HG03378 (cell line): ENCODE results near the gene IFT172.
"Not testable (repeated sequence)": the region's sequence is repeated elsewhere in the genome, so short reads cannot be mapped to it uniquely, and the experiment has no call there.

ENCODE experiments used
- ATAC-seq: cut with Tn5 transposase; IDR thresholded peaks from one replicate; pipeline ENCODE4 v1.9.1; 2021; ENCODE audit warnings: mild to moderate bottlenecking, moderate library complexity; ENCODE audit not compliant: unreplicated experiment

Gene IFT172, protein sequence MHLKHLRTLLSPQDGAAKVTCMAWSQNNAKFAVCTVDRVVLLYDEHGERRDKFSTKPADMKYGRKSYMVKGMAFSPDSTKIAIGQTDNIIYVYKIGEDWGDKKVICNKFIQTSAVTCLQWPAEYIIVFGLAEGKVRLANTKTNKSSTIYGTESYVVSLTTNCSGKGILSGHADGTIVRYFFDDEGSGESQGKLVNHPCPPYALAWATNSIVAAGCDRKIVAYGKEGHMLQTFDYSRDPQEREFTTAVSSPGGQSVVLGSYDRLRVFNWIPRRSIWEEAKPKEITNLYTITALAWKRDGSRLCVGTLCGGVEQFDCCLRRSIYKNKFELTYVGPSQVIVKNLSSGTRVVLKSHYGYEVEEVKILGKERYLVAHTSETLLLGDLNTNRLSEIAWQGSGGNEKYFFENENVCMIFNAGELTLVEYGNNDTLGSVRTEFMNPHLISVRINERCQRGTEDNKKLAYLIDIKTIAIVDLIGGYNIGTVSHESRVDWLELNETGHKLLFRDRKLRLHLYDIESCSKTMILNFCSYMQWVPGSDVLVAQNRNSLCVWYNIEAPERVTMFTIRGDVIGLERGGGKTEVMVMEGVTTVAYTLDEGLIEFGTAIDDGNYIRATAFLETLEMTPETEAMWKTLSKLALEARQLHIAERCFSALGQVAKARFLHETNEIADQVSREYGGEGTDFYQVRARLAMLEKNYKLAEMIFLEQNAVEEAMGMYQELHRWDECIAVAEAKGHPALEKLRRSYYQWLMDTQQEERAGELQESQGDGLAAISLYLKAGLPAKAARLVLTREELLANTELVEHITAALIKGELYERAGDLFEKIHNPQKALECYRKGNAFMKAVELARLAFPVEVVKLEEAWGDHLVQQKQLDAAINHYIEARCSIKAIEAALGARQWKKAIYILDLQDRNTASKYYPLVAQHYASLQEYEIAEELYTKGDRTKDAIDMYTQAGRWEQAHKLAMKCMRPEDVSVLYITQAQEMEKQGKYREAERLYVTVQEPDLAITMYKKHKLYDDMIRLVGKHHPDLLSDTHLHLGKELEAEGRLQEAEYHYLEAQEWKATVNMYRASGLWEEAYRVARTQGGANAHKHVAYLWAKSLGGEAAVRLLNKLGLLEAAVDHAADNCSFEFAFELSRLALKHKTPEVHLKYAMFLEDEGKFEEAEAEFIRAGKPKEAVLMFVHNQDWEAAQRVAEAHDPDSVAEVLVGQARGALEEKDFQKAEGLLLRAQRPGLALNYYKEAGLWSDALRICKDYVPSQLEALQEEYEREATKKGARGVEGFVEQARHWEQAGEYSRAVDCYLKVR (N-terminal part only)

GRCh38 chr2:27489498-27490397 lies at the start of gene IFT172:
IFT172 (minus strand) TSS chr2:27489743; CDS start chr2:27489653, 90 bp downstream.
- peak; percentile 90 for ATAC-seq

GRCh38 chr2:27538839-27539450 lies 49.4 kb upstream of the IFT172 start:
- ATAC-seq = not testable (repeated sequence)

DNA sequence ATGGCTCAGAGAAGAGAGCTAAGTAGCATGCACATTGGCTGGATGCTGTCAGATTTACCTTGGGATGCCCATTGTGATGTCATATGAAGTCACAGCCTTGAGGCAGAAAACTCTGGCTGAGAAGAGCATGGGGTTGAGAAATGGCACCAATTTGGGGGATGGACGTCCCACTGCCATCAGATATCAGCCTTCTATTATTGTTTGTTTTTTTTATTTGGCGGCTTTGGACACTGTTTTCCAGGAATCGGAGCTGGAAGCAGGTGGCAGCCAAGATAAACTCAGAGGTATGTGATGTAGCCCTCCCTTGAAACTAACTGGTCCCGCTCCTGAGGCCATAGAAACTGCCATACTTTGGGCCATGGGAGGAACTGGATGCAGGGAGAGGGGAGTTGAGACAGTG lies 47.7 kb upstream of the IFT172 start:
- ATAC-seq = no peak

- no peak for ATAC-seq
Observed at GRCh38 chr2:27531983-27532382, 42.4 kb upstream of the IFT172 start.

GRCh38 chr2:27527182-27527581 lies 37.6 kb upstream of the IFT172 start:
- no peak for ATAC-seq

- no peak for ATAC-seq
Observed at GRCh38 chr2:27522400-27522945, 32.9 kb upstream of the IFT172 start.

- ATAC-seq = no peak
Observed at GRCh38 chr2:27520316-27520715, 30.8 kb upstream of the IFT172 start.

DNA sequence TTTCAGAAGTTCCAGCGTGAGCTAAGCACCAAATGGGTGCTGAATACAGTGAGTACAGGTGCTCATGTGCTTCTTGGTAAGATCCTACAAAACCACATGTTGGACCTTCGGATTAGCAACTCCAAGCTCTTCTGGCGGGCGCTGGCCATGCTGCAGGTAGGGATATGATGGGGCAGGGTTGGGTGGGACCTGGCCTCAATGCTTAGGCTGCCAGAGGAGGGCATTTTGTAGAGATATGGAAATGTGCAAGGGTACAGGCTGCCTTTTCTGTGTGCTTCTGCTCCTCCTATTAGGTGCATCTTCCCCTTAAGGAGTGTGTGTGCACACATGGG lies 29.2 kb upstream of the IFT172 start:
- no peak for ATAC-seq

GRCh38 chr2:27518113-27518781 lies 28.7 kb upstream of the IFT172 start:
- ATAC-seq = no peak

GRCh38 chr2:27509326-27509725 lies 19.8 kb upstream of the IFT172 start:
- ATAC-seq = no peak

DNA sequence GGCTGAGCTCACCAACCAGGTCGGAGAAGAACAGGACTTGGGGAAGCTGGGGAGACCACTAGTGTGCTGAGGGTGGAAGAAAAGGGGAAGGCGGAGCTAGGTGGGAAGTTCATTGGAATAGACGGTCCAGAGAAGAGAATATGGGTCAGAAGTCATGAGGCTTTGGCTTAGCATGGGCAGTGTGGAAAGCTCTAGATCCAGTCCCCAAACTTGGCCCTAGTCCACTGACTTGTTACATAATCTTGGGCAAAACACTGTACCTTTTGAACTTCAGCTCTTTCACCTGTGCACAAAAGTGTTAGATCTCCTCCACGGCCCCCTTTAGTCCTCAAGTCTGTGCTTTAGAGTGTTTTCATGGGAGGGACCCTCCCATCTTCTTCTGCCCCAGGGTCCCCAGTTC lies 17.8 kb upstream of the IFT172 start:
- no peak for ATAC-seq

GRCh38 chr2:27506587-27506986 lies 17.0 kb upstream of the IFT172 start:
- ATAC-seq = no peak

DNA sequence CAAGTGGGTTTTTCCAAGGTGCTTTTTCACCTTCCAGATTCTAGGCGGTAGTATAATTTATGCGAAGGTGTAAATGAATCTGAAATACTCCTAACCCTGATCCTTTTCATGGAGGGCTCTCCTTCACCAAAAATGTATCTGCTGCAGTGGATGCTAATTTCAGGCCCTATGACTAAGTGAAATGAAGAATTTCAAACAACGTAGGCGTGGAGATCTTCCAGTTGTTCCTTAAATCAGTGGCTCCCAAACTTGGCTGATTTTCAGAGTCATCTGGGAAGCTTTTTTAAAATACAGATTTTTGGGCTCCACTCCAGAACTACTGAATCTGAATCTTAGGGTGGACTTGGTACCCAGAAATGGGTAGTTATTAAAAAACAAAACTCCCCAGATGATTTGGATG lies 12.6 kb upstream of the IFT172 start:
- ATAC-seq = no peak

GRCh38 chr2:27501042-27501441 lies 11.5 kb upstream of the IFT172 start:
- no peak for ATAC-seq

GRCh38 chr2:27498975-27499374 lies 9.4 kb upstream of the IFT172 start:
- ATAC-seq = no peak

DNA sequence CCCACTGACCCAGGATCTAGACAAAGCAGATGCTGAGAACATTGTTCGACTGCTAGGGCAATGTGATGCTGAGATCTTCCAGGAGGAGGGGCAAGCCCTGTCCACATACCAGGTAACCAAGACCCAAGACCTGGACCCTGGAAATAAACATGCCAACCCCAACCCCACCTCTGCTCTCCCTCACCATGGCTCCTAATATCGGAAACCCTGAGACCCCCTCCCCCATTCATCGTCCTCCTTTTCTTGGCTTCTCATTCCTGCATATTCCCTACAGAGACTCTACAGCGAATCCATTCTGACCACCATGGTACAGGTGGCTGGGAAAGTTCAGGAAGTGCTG lies 7.7 kb upstream of the IFT172 start:
- ATAC-seq = no peak

- ATAC-seq = no peak
Observed at GRCh38 chr2:27496357-27497287, 7.1 kb upstream of the IFT172 start, which contains the start of gene GCKR. GCKR (plus strand) TSS chr2:27496839; CDS start chr2:27496905, 66 bp downstream.

DNA sequence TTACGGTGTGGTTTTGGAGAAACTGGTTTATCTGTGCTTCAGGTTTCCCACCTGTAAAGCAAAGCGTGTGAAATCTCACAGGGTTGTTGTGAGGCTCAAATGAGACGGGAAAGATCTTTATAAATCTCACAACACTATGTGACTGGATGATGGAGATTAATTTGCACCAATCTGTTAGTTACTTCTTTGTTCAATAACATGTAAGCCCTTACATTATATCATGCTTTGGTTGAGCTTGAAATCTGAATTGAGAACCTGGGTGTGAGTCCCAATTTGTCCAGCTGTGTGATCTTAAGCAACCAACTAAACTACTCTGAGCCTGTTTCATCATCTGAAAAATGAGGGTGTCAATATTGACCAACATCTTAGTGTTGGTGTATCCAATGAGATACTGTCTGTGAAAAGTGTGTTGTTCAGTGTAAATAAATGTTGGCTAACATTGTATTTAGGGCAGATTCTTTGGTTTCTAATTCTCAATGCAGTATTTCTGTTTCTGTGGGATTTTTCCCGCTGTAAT lies 6.4 kb upstream of the IFT172 start:
- ATAC-seq = no peak
